Thyroid gland (tissue), 4 donors: Measurements from ENCODE around the gene PRR20G.

Experiments used
- POLR2A ChIP-seq, 2 donors: fragments of 450-650 bp; IDR thresholded peaks; one replicate each; pipeline ENCODE4 v1.6.1; 2017; ENCODE audit warnings: antibody characterized with exemption in 2 of 2, mild to moderate bottlenecking in 2 of 2, moderate library complexity in 1 of 2
- TF ChIP-seq, protein P1 (sequence below), 6 experiments: fragments of 200-600 bp in 3 of 6; fragments of 450-650 bp in 3 of 6; sonication (generic) in 3 of 6; IDR thresholded peaks; one replicate each; pipeline ENCODE4 v1.5.1; 2016 to 2019; ENCODE audit warnings: antibody characterized with exemption in 6 of 6, mild to moderate bottlenecking in 2 of 6, inconsistent platforms in 1 of 6, moderate library complexity in 1 of 6

DNA sequence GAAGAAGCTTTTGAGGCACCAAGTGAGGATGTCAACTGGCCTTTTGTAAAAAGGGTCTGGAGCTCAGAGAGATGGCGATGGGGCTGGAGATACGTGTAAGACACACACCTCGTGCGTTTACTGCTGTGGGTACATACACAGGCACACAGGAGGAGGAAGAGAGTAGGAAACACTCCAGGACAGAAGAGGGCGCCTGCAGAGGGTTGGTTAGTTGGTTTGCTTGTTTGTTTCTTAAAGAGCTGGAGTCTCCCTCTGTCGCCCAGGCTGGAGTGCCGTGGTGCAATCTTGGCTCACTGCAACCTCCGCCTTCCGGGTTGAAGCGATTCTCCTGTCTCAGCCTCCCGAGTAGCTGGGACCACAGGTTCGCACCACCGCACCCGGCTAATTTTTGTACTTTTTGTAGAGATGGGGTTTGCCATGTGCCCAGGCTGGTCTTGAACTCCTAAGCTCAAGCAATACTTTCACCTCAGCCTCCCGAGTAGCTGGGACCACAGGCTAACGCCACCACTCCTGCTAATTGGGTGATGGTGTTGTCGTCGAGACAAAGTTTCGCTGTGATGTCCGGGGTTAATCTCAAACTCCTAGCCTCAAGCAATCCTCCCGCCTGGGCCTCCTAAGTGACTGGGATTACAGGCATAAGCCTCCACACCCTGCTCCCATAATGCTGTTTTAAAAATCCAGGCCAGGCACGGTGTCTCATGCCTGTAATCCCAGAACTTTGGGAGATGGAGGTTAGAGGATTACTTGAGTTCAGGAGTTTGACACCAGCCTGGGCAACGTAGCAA lies 1.3 kb upstream of the PRR20G start:
- TF ChIP-seq, protein P1, sequence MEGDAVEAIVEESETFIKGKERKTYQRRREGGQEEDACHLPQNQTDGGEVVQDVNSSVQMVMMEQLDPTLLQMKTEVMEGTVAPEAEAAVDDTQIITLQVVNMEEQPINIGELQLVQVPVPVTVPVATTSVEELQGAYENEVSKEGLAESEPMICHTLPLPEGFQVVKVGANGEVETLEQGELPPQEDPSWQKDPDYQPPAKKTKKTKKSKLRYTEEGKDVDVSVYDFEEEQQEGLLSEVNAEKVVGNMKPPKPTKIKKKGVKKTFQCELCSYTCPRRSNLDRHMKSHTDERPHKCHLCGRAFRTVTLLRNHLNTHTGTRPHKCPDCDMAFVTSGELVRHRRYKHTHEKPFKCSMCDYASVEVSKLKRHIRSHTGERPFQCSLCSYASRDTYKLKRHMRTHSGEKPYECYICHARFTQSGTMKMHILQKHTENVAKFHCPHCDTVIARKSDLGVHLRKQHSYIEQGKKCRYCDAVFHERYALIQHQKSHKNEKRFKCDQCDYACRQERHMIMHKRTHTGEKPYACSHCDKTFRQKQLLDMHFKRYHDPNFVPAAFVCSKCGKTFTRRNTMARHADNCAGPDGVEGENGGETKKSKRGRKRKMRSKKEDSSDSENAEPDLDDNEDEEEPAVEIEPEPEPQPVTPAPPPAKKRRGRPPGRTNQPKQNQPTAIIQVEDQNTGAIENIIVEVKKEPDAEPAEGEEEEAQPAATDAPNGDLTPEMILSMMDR (IDR thresholded peaks at IDR 0.05) = no peak
- TF ChIP-seq POLR2A (IDR thresholded peaks at IDR 0.05) = no peak
